Activated CD4-positive, alpha-beta T cell treated with anti-CD3 and anti-CD28 coated beads, Interleukin-2, amount 10 ng/mL, durations not matched to agents 7 days and 5 days (primary cell): ENCODE measurements around the gene CFAP65. TPM values are rescaled to one million over a fixed set of nuclear protein-coding genes. Genes with fewer than 3 reads are reported as not detected.

Experiments
- CTCF ChIA-PET: fragments of 350-600 bp; sonication (Branson Sonifier 250); formaldehyde crosslinking; loops from one replicate; lab custom pipeline; 2021; ENCODE audit warnings: antibody characterized with exemption; lab: Charles Lee
- POLR2A ChIA-PET: fragments of 350-600 bp; sonication (Branson Sonifier 250); formaldehyde crosslinking; loops from one replicate; lab custom pipeline; 2021; ENCODE audit warnings: antibody characterized with exemption; lab: Charles Lee
- DNase-seq: peaks from one replicate; pipeline ENCODE4 v3.0.0-alpha.2; 2020
- H3K27ac Mint-ChIP-seq: one replicate; pipeline ENCODE4 v1.8.0; 2021; ENCODE audit warnings: mild to moderate bottlenecking, moderate library complexity, mixed read lengths
- H3K27me3 Mint-ChIP-seq: one replicate; pipeline ENCODE4 v1.8.0; 2021; ENCODE audit warnings: mixed read lengths
- H3K36me3 Mint-ChIP-seq: one replicate; pipeline ENCODE4 v1.8.0; 2021; ENCODE audit warnings: low read depth, mixed read lengths
- H3K4me1 Mint-ChIP-seq: one replicate; pipeline ENCODE4 v1.8.0; 2021; ENCODE audit warnings: mixed read lengths
- H3K4me3 Mint-ChIP-seq: one replicate; pipeline ENCODE4 v1.8.0; 2021; ENCODE audit warnings: mild to moderate bottlenecking, moderate library complexity, mixed read lengths
- H3K9me3 Mint-ChIP-seq: one replicate; pipeline ENCODE4 v1.8.0; 2021; ENCODE audit warnings: mixed read lengths
- total RNA-seq, 2 experiments: library from RNA; stranded (reverse); gene quantifications; one replicate each; pipeline ENCODE4 v1.2.3, GENCODE V29; 2021

Gene CFAP65
- total RNA-seq, 2 experiments from 2014 or later = not detected

GRCh38 chr2:219058541-219059374 lies 17.4 kb upstream of the CFAP65 start:
- no peak for DNase-seq
- Mint-ChIP-seq H3K4me3 (no peak overlapping the region), H3K4me1 (peaks cover 16% of the 10 kb centered on the region), H3K36me3 (no peaks in the 10 kb centered on the region), H3K9me3 (no peaks in the 10 kb centered on the region), H3K27ac (no peak overlapping the region), H3K27me3 (peaks cover 70% of the 10 kb centered on the region)
- ChIA-PET CTCF (interaction anchor here (0.6 to 4.8 kb wide), 29 partner anchors 12 to 236 kb away, joined by 3 to 30 read pairs (median 4); partner anchors contain the start of gene CFAP65), POLR2A (no interaction called here)

- Mint-ChIP-seq H3K4me3 (no peak overlapping the region), H3K4me1 (peaks cover 16% of the 10 kb centered on the region), H3K36me3 (no peaks in the 10 kb centered on the region), H3K27me3 (peaks cover 69% of the 10 kb centered on the region), H3K9me3 (no peaks in the 10 kb centered on the region), H3K27ac (no peak overlapping the region)
- DNase-seq = peak; percentile 76
- POLR2A ChIA-PET = no interaction called here
- CTCF ChIA-PET = interaction anchor here (0.6 to 4.8 kb wide), 29 partner anchors 9 to 237 kb away, joined by 3 to 30 read pairs (median 4); partner anchors contain the start of gene CFAP65
Measured at GRCh38 chr2:219057709-219058540, 16.6 kb upstream of the CFAP65 start.

GRCh38 chr2:219056896-219057708 lies 15.8 kb upstream of the CFAP65 start:
- ChIA-PET CTCF (interaction anchor here (0.9 to 4.8 kb wide), 13 partner anchors 9 to 236 kb away, joined by 3 to 30 read pairs (median 5); no protein-coding TSS in a partner anchor), POLR2A (no interaction called here)
- H3K4me1 Mint-ChIP-seq = peaks cover 16% of the 10 kb centered on the region
- no peak overlapping the region for H3K4me3 Mint-ChIP-seq
- H3K27me3 Mint-ChIP-seq = peaks cover 67% of the 10 kb centered on the region
- H3K27ac Mint-ChIP-seq = no peak overlapping the region
- H3K36me3 Mint-ChIP-seq = no peaks in the 10 kb centered on the region
- no peak for DNase-seq
- H3K9me3 Mint-ChIP-seq = no peaks in the 10 kb centered on the region

- Mint-ChIP-seq H3K27ac (no peak overlapping the region), H3K36me3 (no peaks in the 10 kb centered on the region), H3K27me3 (peaks cover 59% of the 10 kb centered on the region), H3K9me3 (no peaks in the 10 kb centered on the region), H3K4me3 (no peak overlapping the region), H3K4me1 (peaks cover 14% of the 10 kb centered on the region)
- DNase-seq = no peak
- ChIA-PET CTCF (interaction anchor here (0.6 to 4.8 kb wide), 6 partner anchors 8 to 209 kb away, joined by 3 to 30 read pairs (median 5); no protein-coding TSS in a partner anchor), POLR2A (no interaction called here)
Measured at GRCh38 chr2:219056176-219056895, 15.0 kb upstream of the CFAP65 start.

GRCh38 chr2:219054956-219055903 lies 13.9 kb upstream of the CFAP65 start:
- POLR2A ChIA-PET = no interaction called here
- CTCF ChIA-PET = interaction anchor here (0.6 to 4.8 kb wide), 4 partner anchors 20 to 99 kb away, joined by 3 to 30 read pairs (median 3); no protein-coding TSS in a partner anchor
- peaks cover 12% of the 10 kb centered on the region for H3K4me1 Mint-ChIP-seq
- no peak overlapping the region for H3K4me3 Mint-ChIP-seq
- no peaks in the 10 kb centered on the region for H3K9me3 Mint-ChIP-seq
- no peak overlapping the region for H3K27ac Mint-ChIP-seq
- H3K36me3 Mint-ChIP-seq = no peaks in the 10 kb centered on the region
- H3K27me3 Mint-ChIP-seq = peaks cover 61% of the 10 kb centered on the region
- DNase-seq = no peak

GRCh38 chr2:219049282-219049681 lies 8.0 kb upstream of the CFAP65 start:
- CTCF ChIA-PET = no interaction called here
- POLR2A ChIA-PET = no interaction called here
- H3K27ac Mint-ChIP-seq = no peak overlapping the region

GRCh38 chr2:219045937-219046550 lies 4.7 kb upstream of the CFAP65 start:
- DNase-seq = peak; percentile 25
- peaks cover 4% of the 10 kb centered on the region for H3K4me1 Mint-ChIP-seq
- no peak overlapping the region for H3K27ac Mint-ChIP-seq
- CTCF ChIA-PET = interaction anchor here (0.5 to 1.8 kb wide), 5 partner anchors 12 to 165 kb away, joined by 3 to 4 read pairs (median 4); no protein-coding TSS in a partner anchor
- no peaks in the 10 kb centered on the region for H3K9me3 Mint-ChIP-seq
- H3K4me3 Mint-ChIP-seq = no peak overlapping the region
- H3K27me3 Mint-ChIP-seq = peaks cover 54% of the 10 kb centered on the region
- POLR2A ChIA-PET = interaction anchor here (0.7 kb wide), 1 partner anchor 224 kb away, joined by 3 read pairs; no protein-coding TSS in a partner anchor
- no peaks in the 10 kb centered on the region for H3K36me3 Mint-ChIP-seq

More at GRCh38 chr2:219049282-219049681, 8.0 kb upstream of the CFAP65 start:
- H3K27me3 Mint-ChIP-seq = peaks cover 53% of the 10 kb centered on the region
- no peak overlapping the region for H3K4me3 Mint-ChIP-seq
- no peaks in the 10 kb centered on the region for H3K4me1 Mint-ChIP-seq
- H3K9me3 Mint-ChIP-seq = no peaks in the 10 kb centered on the region
- no peak for DNase-seq
- no peaks in the 10 kb centered on the region for H3K36me3 Mint-ChIP-seq

GRCh38 chr2:219042750-219043149 lies 1.4 kb upstream of the CFAP65 start:
- H3K27ac Mint-ChIP-seq = no peak overlapping the region
- no peak overlapping the region for H3K4me3 Mint-ChIP-seq
- CTCF ChIA-PET = interaction anchor here (0.8 to 2.2 kb wide), 8 partner anchors 8 to 280 kb away, joined by 3 to 10 read pairs (median 4); no protein-coding TSS in a partner anchor
- POLR2A ChIA-PET = no interaction called here
- H3K27me3 Mint-ChIP-seq = peaks cover 51% of the 10 kb centered on the region
- H3K36me3 Mint-ChIP-seq = no peaks in the 10 kb centered on the region
- no peaks in the 10 kb centered on the region for H3K9me3 Mint-ChIP-seq
- peaks cover 4% of the 10 kb centered on the region for H3K4me1 Mint-ChIP-seq
- DNase-seq = no peak

GRCh38 chr2:219042157-219042556 lies 841 bp upstream of the CFAP65 start:
- no peak for DNase-seq
- Mint-ChIP-seq H3K27me3 (peaks cover 50% of the 10 kb centered on the region), H3K27ac (no peak overlapping the region), H3K36me3 (no peaks in the 10 kb centered on the region), H3K4me3 (no peak overlapping the region), H3K9me3 (no peaks in the 10 kb centered on the region), H3K4me1 (peaks cover 4% of the 10 kb centered on the region)
- POLR2A ChIA-PET = no interaction called here
- CTCF ChIA-PET = interaction anchor here (0.6 to 2.2 kb wide), 9 partner anchors 9 to 281 kb away, joined by 3 to 10 read pairs (median 4); no protein-coding TSS in a partner anchor

- peaks cover 4% of the 10 kb centered on the region for H3K4me1 Mint-ChIP-seq
- no peak overlapping the region for H3K4me3 Mint-ChIP-seq
- ChIA-PET POLR2A (no interaction called here), CTCF (interaction anchor here (1.4 to 2.2 kb wide), 2 partner anchors 9 to 41 kb away, joined by 3 to 12 read pairs; no protein-coding TSS in a partner anchor)
- H3K9me3 Mint-ChIP-seq = no peaks in the 10 kb centered on the region
- no peak for DNase-seq
- H3K27me3 Mint-ChIP-seq = peaks cover 49% of the 10 kb centered on the region
- no peak overlapping the region for H3K27ac Mint-ChIP-seq
- H3K36me3 Mint-ChIP-seq = no peaks in the 10 kb centered on the region
Measured at GRCh38 chr2:219038600-219038999, 2.7 kb downstream of the CFAP65 start.
